Loucy (cell line): ENCODE results near the gene SBK2.
"Not testable (repeated sequence)": the region's sequence is repeated elsewhere in the genome, so short reads cannot be mapped to it uniquely, and the experiment has no call there.

Experiments
- H2AFZ ChIP-seq: fragments of 200-600 bp; sonication (generic); 2 replicates; pipeline ENCODE4 v1.6.0; 2016; ENCODE audit warnings: antibody characterized with exemption, mild to moderate bottlenecking, low read length, moderate library complexity
- H3F3A ChIP-seq: fragments of 200-600 bp; 2 replicates; pipeline ENCODE4 v1.6.0; 2016; ENCODE audit warnings: antibody characterized with exemption, low read depth, mild to moderate bottlenecking
- H3K27me3 ChIP-seq: fragments of 200-600 bp; sonication (generic); 2 replicates; pipeline ENCODE4 v1.6.1; 2014; ENCODE audit warnings: low read length, mild to moderate bottlenecking; ENCODE audit not compliant: insufficient read depth, poor library complexity, severe bottlenecking
- H3K36me3 ChIP-seq: fragments of 200-600 bp; sonication (generic); 2 replicates; pipeline ENCODE4 v1.6.1; 2016; ENCODE audit warnings: low read length; ENCODE audit not compliant: insufficient read depth
- H3K4me1 ChIP-seq: fragments of 200-600 bp; sonication (generic); 2 replicates; pipeline ENCODE4 v1.5.1; 2014; ENCODE audit warnings: low read length, mild to moderate bottlenecking; ENCODE audit not compliant: insufficient read depth, poor library complexity, severe bottlenecking
- H3K4me2 ChIP-seq: fragments of 200-600 bp; sonication (generic); 2 replicates; pipeline ENCODE4 v1.6.0; 2014; ENCODE audit warnings: antibody characterized with exemption, low read length, low read depth, mild to moderate bottlenecking; ENCODE audit not compliant: poor library complexity, severe bottlenecking
- H3K4me3 ChIP-seq: fragments of 200-600 bp; sonication (generic); 2 replicates; pipeline ENCODE4 v1.5.1; 2014; ENCODE audit warnings: low read length, mild to moderate bottlenecking, mixed read lengths; ENCODE audit not compliant: poor library complexity, severe bottlenecking
- H3K79me2 ChIP-seq: fragments of 200-600 bp; sonication (generic); 2 replicates; pipeline ENCODE4 v1.6.1; 2014; ENCODE audit warnings: low read length; ENCODE audit not compliant: insufficient read depth
- H3K9ac ChIP-seq: fragments of 200-600 bp; sonication (generic); 2 replicates; pipeline ENCODE4 v1.6.0; 2014; ENCODE audit warnings: mild to moderate bottlenecking, low read depth, low read length, moderate library complexity; ENCODE audit not compliant: poor library complexity, severe bottlenecking
- H3K9me2 ChIP-seq: fragments of 200-600 bp; sonication (generic); replicated peaks from 2 replicates; pipeline ENCODE4 v1.6.1; 2016; ENCODE audit warnings: low read depth, low read length, mixed read lengths
- H3K9me3 ChIP-seq: fragments of 200-600 bp; sonication (generic); 2 replicates; pipeline ENCODE4 v1.6.1; 2014; ENCODE audit warnings: mild to moderate bottlenecking, antibody characterized with exemption, low read length, low read depth; ENCODE audit not compliant: insufficient read depth
- H4K20me1 ChIP-seq: fragments of 200-600 bp; sonication (generic); 2 replicates; pipeline ENCODE4 v1.6.0; 2014; ENCODE audit warnings: antibody characterized with exemption, low read length, mild to moderate bottlenecking; ENCODE audit not compliant: insufficient read depth, poor library complexity, severe bottlenecking
- CTCF ChIP-seq: fragments of 200-600 bp; sonication (generic); conservative IDR thresholded peaks from 2 replicates; pipeline ENCODE4 v1.5.1; 2014; ENCODE audit warnings: mild to moderate bottlenecking, antibody characterized with exemption, low read length
- EZH2phosphoT487 ChIP-seq: fragments of 200-600 bp; IDR thresholded peaks from 2 replicates; pipeline ENCODE4 v1.6.1; 2018; ENCODE audit warnings: antibody characterized with exemption, mild to moderate bottlenecking, moderate library complexity, borderline replicate concordance

Gene SBK2

GRCh38 chr19:55576746-55577145 lies 39.8 kb upstream of the SBK2 start:
- Histone ChIP-seq H3K36me3 (peaks cover 6% of the 10 kb centered on the region; the same call in 1 of the 2 replicates), H3K9me3 (no peaks in the 10 kb centered on the region), H2AFZ (no peak overlapping the region), H3K4me1 (peaks cover 7% of the 10 kb centered on the region), H3K4me2 (no peak overlapping the region), H3K9me2 (no peaks in the 10 kb centered on the region), H3F3A (no peaks in the 10 kb centered on the region), H3K27me3 (no peaks in the 10 kb centered on the region), H4K20me1 (peaks cover 4% of the 10 kb centered on the region), H3K4me3 (no peak overlapping the region), H3K79me2 (peaks cover 28% of the 10 kb centered on the region), H3K9ac (no peak overlapping the region)
- TF ChIP-seq CTCF (no peak), EZH2phosphoT487 (no peak)

- not testable (repeated sequence) for H3K4me1 ChIP-seq, H3F3A ChIP-seq, H3K9ac ChIP-seq, H3K36me3 ChIP-seq, H2AFZ ChIP-seq, H3K4me3 ChIP-seq, H4K20me1 ChIP-seq, H3K9me3 ChIP-seq, H3K27me3 ChIP-seq, H3K79me2 ChIP-seq, H3K4me2 ChIP-seq, H3K9me2 ChIP-seq
Measured at GRCh38 chr19:55573929-55574328, 37.0 kb upstream of the SBK2 start.

- not testable (repeated sequence) for H3K4me1 ChIP-seq, H3K27me3 ChIP-seq, H3K4me2 ChIP-seq, H3K36me3 ChIP-seq, H3F3A ChIP-seq, H3K4me3 ChIP-seq, H4K20me1 ChIP-seq, H3K9me2 ChIP-seq, H3K79me2 ChIP-seq, H3K9me3 ChIP-seq, H3K9ac ChIP-seq, H2AFZ ChIP-seq
Measured at GRCh38 chr19:55569477-55569876, 32.5 kb upstream of the SBK2 start.

GRCh38 chr19:55567708-55568328 lies 30.9 kb upstream of the SBK2 start:
- Histone ChIP-seq H2AFZ (no peak overlapping the region), H3K9me3 (no peaks in the 10 kb centered on the region), H3K4me1 (no peaks in the 10 kb centered on the region), H3K9ac (no peak overlapping the region), H3F3A (no peaks in the 10 kb centered on the region), H3K4me2 (no peak overlapping the region), H3K27me3 (no peaks in the 10 kb centered on the region), H3K36me3 (no peaks in the 10 kb centered on the region), H3K9me2 (no peaks in the 10 kb centered on the region), H4K20me1 (no peaks in the 10 kb centered on the region), H3K79me2 (no peaks in the 10 kb centered on the region), H3K4me3 (no peak overlapping the region)
- TF ChIP-seq CTCF (no peak), EZH2phosphoT487 (no peak)
